Activated CD4-positive, alpha-beta memory T cell treated with anti-CD3 and anti-CD28 coated beads for 36 hours (primary cell): ENCODE results near the gene CLPTM1. TPM values are rescaled to one million over a fixed set of nuclear protein-coding genes. Genes with fewer than 3 reads are reported as not detected.

Experiments
- total RNA-seq, 2 experiments: library from RNA; stranded (reverse); gene quantifications; one replicate each; pipeline ENCODE4 v1.2.3, GENCODE V29; 2021

Gene CLPTM1
- total RNA-seq, 2 experiments from 2014 or later, result 43.9 to 45.0 TPM

Other genes with a start within 250 kb of the CLPTM1 start
- gene BCL3, start 206.7 kb upstream of the CLPTM1 start, total RNA-seq, result 10 to 100 TPM; 75.0 to 79.6 TPM
- gene CBLC, start 177.5 kb upstream of the CLPTM1 start, total RNA-seq, result not detected
- not detected for gene BCAM, start 146.3 kb upstream of the CLPTM1 start, total RNA-seq
- gene NECTIN2, start 109.1 kb upstream of the CLPTM1 start, total RNA-seq, result 1 to 10 TPM in 1 of 2 experiments, under 1 TPM in 1; 0.71 to 1.9 TPM
- gene TOMM40, start 64.1 kb upstream of the CLPTM1 start, total RNA-seq, result 10 to 100 TPM; 86.4 to 87.1 TPM
- gene APOE, start 49.6 kb upstream of the CLPTM1 start, total RNA-seq, result under 1 TPM; 0.44 to 0.48 TPM
- 1 to 10 TPM; 1.4 to 2.2 TPM for gene APOC1, start 40.8 kb upstream of the CLPTM1 start, total RNA-seq
- not detected for gene APOC4, start 13.1 kb upstream of the CLPTM1 start, total RNA-seq
- not detected for gene APOC2, start 9.3 kb upstream of the CLPTM1 start, total RNA-seq
- gene RELB, start 46.1 kb downstream of the CLPTM1 start, total RNA-seq, result 10 to 100 TPM; 62.4 to 63.1 TPM
- gene CLASRP, start 83.7 kb downstream of the CLPTM1 start, total RNA-seq, result 10 to 100 TPM; 89.6 to 98.4 TPM
- 1 to 10 TPM; 3.2 to 3.6 TPM for gene ZNF296, start 121.1 kb downstream of the CLPTM1 start, total RNA-seq
- gene GEMIN7, start 123.9 kb downstream of the CLPTM1 start, total RNA-seq, result 10 to 100 TPM; 29.8 to 30.1 TPM
- 10 to 100 TPM; 12.7 to 13.1 TPM for gene PPP1R37, start 137.8 kb downstream of the CLPTM1 start, total RNA-seq
- under 1 TPM; 0.10 to 0.22 TPM for gene NKPD1, start 205.6 kb downstream of the CLPTM1 start, total RNA-seq
- gene TRAPPC6A, start 222.9 kb downstream of the CLPTM1 start, total RNA-seq, result 10 to 100 TPM; 35.1 to 39.9 TPM
- 10 to 100 TPM; 10.4 to 11.8 TPM for gene BLOC1S3, start 223.4 kb downstream of the CLPTM1 start, total RNA-seq